Uterus (tissue), 2 donors: ENCODE measurements around the gene SERPINE3.

ENCODE experiments used
- CTCF ChIP-seq, 4 experiments: fragments of 200-600 bp in 2 of 4; fragments of 450-650 bp in 2 of 4; sonication (generic) in 2 of 4; IDR thresholded peaks; one replicate each; pipeline ENCODE4 v1.5.1; 2016 to 2019; ENCODE audit warnings: antibody characterized with exemption in 4 of 4, mild to moderate bottlenecking in 2 of 4, moderate library complexity in 1 of 4
- POLR2A ChIP-seq, 2 donors: fragments of 450-650 bp; IDR thresholded peaks; one replicate each; pipeline ENCODE4 v1.6.1; 2016; ENCODE audit warnings: antibody characterized with exemption in 2 of 2, mild to moderate bottlenecking in 1 of 2, moderate library complexity in 1 of 2

GRCh38 chr13:51343475-51343874, 4.0 kb downstream of the SERPINE3 start:
- TF ChIP-seq POLR2A (IDR thresholded peaks at IDR 0.05), result no peak
- no peak for TF ChIP-seq CTCF (IDR thresholded peaks at IDR 0.05)
